Ovary (tissue), 9 donors: ENCODE results near the gene BTN3A1. TPM values are rescaled to one million over a fixed set of nuclear protein-coding genes. Genes with fewer than 3 reads are reported as not detected.
"Not testable (repeated sequence)": the region's sequence is repeated elsewhere in the genome, so short reads cannot be mapped to it uniquely, and the experiment has no call there.

Experiments
- DNase-seq, 5 donors: peaks; one replicate each; pipeline ENCODE4 v3.0.0-alpha.2; 2019 to 2020
- H3K27ac ChIP-seq, 2 donors: fragments of 200-600 bp; one replicate each; pipeline versions ENCODE4 v1.5.1 to v1.8.0; 2019 to 2022
- H3K27me3 ChIP-seq: fragments of 200-600 bp; one replicate; pipeline ENCODE4 v1.8.0; 2022
- H3K36me3 ChIP-seq: fragments of 200-600 bp; sonication (generic); one replicate; pipeline ENCODE4 v1.5.1; 2019
- H3K4me1 ChIP-seq: one replicate; pipeline ENCODE4 v1.8.1; 2013; ENCODE audit warnings: mild to moderate bottlenecking, moderate library complexity; ENCODE audit not compliant: insufficient read depth
- H3K4me3 ChIP-seq: fragments of 200-600 bp; sonication (generic); one replicate; pipeline ENCODE4 v1.5.1; 2017
- H3K9me3 ChIP-seq, 2 donors: fragments of 200-600 bp in 1 of 2; sonication (generic) in 1 of 2; one replicate each; pipeline versions ENCODE4 v1.5.1 to v1.8.1; 2013 to 2019; ENCODE audit warnings: mild to moderate bottlenecking in 1 of 2, moderate library complexity in 1 of 2
- EP300 ChIP-seq: sonication (generic); formaldehyde crosslinking; IDR thresholded peaks from one replicate; pipeline ENCODE4 v1.6.1; 2017; ENCODE audit warnings: antibody characterized with exemption
- POLR2A ChIP-seq: fragments of 450-650 bp; IDR thresholded peaks from one replicate; pipeline ENCODE4 v1.6.1; 2017; ENCODE audit warnings: antibody characterized with exemption, mild to moderate bottlenecking, moderate library complexity
- WGBS, 3 donors: extraction: QIAGEN DNeasy Blood & Tissue Kit in 1 of 3; methylation state at CpG; one replicate each; pipeline versions ENCODE4 v1.1.5 to v1.1.7; 2013 to 2017; 5-methylcytosine and 5-hydroxymethylcytosine counted together
- intact Hi-C, 4 donors: fragments of 100-400 bp; cut with DNase I; formaldehyde crosslinking; loops; one replicate each; pipeline versions ENCODE4 v1.11.0 to v1.15.1; 2022 to 2023
- polyA plus RNA-seq, 2 donors: library from polyadenylated mRNA; stranded (reverse); fragments of 200-250 nt in 1 of 2; fragments of 350-450 nt in 1 of 2; fragmentation: Illumina TruSeq in 1 of 2; extraction: RNeasy Lipid Tissue Mini Kit (QIAGEN cat#74804) in 1 of 2; gene quantifications; one replicate each; pipeline ENCODE4 v1.2.3, GENCODE V29; 2013 to 2014
- total RNA-seq, 7 donors: library from RNA; depleted of rRNA in 2 of 7; stranded (reverse); fragments of >200 nt in 2 of 7; fragmentation: NEBNext Ultra II Directional in 3 of 7; extraction: Animal tissue kit (Norgen Biotek cat#: 25700) in 3 of 7; gene quantifications; one replicate each; pipeline versions ENCODE4 v1.1.0 to v1.2.4, GENCODE V29; 2016 to 2023
- TF ChIP-seq, protein P1 (sequence below), 3 donors: fragments of 450-650 bp in 2 of 3; fragments of 200-600 bp in 1 of 3; IDR thresholded peaks; one replicate each; pipeline versions ENCODE4 v1.5.1 to v1.8.0; 2016 to 2022; ENCODE audit warnings: antibody characterized with exemption in 3 of 3, mild to moderate bottlenecking in 1 of 3
- donor health status: DM: no; HTN: no; CAD: no; lungs with moderate emphysema.
- donor health status: DM: no; HTN: no; CAD: no.
- donor health status: Bipolar disorder and iron deficiency.
- donor health status: DM: yes; HTN: yes; CAD: no.
- donor health status: DM: no; HTN: no; CAD: no.
- donor health status: DM: yes; HTN: yes; CAD: no.

The BTN3A1 gene
- total and polyA plus RNA-seq, 9 donors, result 11.0 to 64.5 (median 18.4) TPM

DNA sequence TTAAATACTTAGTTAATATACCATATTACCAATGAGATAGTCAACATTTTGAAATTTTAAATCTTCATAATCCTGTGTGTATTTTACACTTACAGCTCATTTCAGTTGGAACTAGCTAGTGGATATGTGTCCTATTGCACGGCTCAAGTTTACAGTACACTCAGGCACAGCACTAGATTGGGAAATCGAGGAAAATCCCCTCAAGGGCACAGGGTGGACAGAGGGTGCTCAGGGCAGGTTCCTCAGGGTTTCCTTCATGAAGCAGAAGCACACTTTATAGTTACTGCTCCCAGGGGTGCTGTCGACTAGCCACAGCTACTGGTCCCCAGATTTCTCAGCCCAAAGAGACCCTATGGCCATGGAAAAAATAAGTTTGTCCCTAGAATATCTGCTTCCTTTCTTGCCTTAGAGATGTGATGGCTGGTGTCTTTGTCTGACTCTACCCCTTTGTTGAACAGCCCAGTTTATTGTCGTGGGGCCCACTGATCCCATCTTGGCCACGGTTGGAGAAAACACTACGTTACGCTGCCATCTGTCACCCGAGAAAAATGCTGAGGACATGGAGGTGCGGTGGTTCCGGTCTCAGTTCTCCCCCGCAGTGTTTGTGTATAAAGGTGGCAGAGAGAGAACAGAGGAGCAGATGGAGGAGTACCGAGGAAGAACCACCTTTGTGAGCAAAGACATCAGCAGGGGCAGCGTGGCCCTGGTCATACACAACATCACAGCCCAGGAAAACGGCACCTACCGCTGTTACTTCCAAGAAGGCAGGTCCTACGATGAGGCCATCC, 57.1 kb downstream of the BTN3A1 start:
- Histone ChIP-seq H3K4me1 (peaks cover 12% of the 10 kb centered on the region), H3K27ac (no peak overlapping the region), H3K9me3 (no peaks in the 10 kb centered on the region), H3K36me3 (no peaks in the 10 kb centered on the region), H3K4me3 (peak overlapping the region; percentile 81), H3K27me3 (no peaks in the 10 kb centered on the region)
- DNase-seq, result no peak
- intact Hi-C loops, result no loop called here
- TF ChIP-seq POLR2A, result no peak
- TF ChIP-seq, protein P1, sequence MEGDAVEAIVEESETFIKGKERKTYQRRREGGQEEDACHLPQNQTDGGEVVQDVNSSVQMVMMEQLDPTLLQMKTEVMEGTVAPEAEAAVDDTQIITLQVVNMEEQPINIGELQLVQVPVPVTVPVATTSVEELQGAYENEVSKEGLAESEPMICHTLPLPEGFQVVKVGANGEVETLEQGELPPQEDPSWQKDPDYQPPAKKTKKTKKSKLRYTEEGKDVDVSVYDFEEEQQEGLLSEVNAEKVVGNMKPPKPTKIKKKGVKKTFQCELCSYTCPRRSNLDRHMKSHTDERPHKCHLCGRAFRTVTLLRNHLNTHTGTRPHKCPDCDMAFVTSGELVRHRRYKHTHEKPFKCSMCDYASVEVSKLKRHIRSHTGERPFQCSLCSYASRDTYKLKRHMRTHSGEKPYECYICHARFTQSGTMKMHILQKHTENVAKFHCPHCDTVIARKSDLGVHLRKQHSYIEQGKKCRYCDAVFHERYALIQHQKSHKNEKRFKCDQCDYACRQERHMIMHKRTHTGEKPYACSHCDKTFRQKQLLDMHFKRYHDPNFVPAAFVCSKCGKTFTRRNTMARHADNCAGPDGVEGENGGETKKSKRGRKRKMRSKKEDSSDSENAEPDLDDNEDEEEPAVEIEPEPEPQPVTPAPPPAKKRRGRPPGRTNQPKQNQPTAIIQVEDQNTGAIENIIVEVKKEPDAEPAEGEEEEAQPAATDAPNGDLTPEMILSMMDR (IDR thresholded peaks at IDR 0.05), result no peak
- TF ChIP-seq EP300, result no peak
- WGBS, 3 donors, result 78 to 79% (median 78%) methylated on average over 16 of the region's 16 CpGs

GRCh38 chr6:26461353-26461752, 59.3 kb downstream of the BTN3A1 start:
- WGBS, 3 donors, result 70 to 72% (median 70%) methylated on average over 5 of the region's 5 CpGs
- H3K27ac ChIP-seq, H3K36me3 ChIP-seq, H3K9me3 ChIP-seq, DNase-seq, H3K4me3 ChIP-seq, H3K27me3 ChIP-seq, intact Hi-C loops: not testable (repeated sequence)
- peaks cover 12% of the 10 kb centered on the region for H3K4me1 ChIP-seq

DNA sequence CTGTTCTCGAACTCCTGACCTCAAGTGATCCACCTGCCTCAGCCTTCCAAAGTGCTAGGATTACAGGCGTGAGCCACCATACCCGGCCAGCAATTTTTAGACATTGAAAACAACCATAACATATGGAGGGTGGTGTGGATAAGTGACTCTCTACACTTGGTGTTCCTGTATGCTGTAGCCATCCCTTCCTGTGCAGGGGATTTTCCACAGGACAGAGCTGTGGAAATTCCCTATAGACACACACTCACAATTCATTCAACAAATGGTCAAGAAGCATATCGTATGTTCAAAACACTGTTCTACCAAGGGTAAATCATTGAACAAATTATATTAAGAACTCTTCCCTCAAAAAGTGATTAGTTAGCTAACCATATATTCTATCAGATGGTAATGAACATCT, 61.9 kb downstream of the BTN3A1 start:
- H3K4me3 ChIP-seq, result no peak overlapping the region
- H3K27me3 ChIP-seq, result no peaks in the 10 kb centered on the region
- H3K36me3 ChIP-seq, result no peaks in the 10 kb centered on the region
- intact Hi-C loops, result no loop called here
- no peaks in the 10 kb centered on the region for H3K9me3 ChIP-seq
- WGBS, 3 donors, result 91 to 95% (median 93%) methylated on average over 4 of the region's 4 CpGs
- H3K27ac ChIP-seq, result no peak overlapping the region
- peaks cover 8% of the 10 kb centered on the region for H3K4me1 ChIP-seq
- TF ChIP-seq EP300 (no peak), POLR2A (no peak)
- TF ChIP-seq, protein P1 (IDR thresholded peaks at IDR 0.05), result no peak
- no peak for DNase-seq

- Histone ChIP-seq H3K4me1 (peaks cover 6% of the 10 kb centered on the region), H3K27me3 (no peaks in the 10 kb centered on the region), H3K4me3 (no peak overlapping the region), H3K27ac (no peak overlapping the region), H3K9me3 (no peaks in the 10 kb centered on the region), H3K36me3 (no peaks in the 10 kb centered on the region)
- intact Hi-C loops, result no loop called here
- DNase-seq, result no peak
- WGBS, 3 donors, result 93 to 95% (median 94%) methylated on average over 7 of the region's 7 CpGs
- TF ChIP-seq, protein P1 (IDR thresholded peaks at IDR 0.05), result no peak
- TF ChIP-seq EP300, result no peak
- TF ChIP-seq POLR2A, result no peak
Measured at GRCh38 chr6:26464416-26465131, 62.5 kb downstream of the BTN3A1 start.

Other genes starting within 250 kb of the BTN3A1 start
- gene BTN3A2, start 37.1 kb upstream of the BTN3A1 start, total RNA-seq, result 10 to 100 TPM in 6 of 7 donors, 1 to 10 TPM in 1; 9.9 to 36.5 (median 16.5) TPM
- gene BTN3A2, start 37.1 kb upstream of the BTN3A1 start, polyA plus RNA-seq, result 10 to 100 TPM; 22.9 to 45.7 TPM
- 10 to 100 TPM; 10.7 to 23.0 (median 13.7) TPM for gene BTN2A2, start 19.2 kb upstream of the BTN3A1 start, total RNA-seq
- gene BTN2A2, start 19.2 kb upstream of the BTN3A1 start, polyA plus RNA-seq, result 10 to 100 TPM in 1 of 2 donors, 1 to 10 TPM in 1; 7.3 to 15.1 TPM
- gene BTN3A3, start 38.2 kb downstream of the BTN3A1 start, total RNA-seq, result 10 to 100 TPM; 13.6 to 19.5 (median 18.0) TPM
- gene BTN3A3, start 38.2 kb downstream of the BTN3A1 start, polyA plus RNA-seq, result 10 to 100 TPM; 13.8 to 72.3 TPM
- 10 to 100 TPM in 6 of 7 donors, 1 to 10 TPM in 1; 9.0 to 23.2 (median 17.7) TPM for gene BTN2A1, start 55.7 kb downstream of the BTN3A1 start, total RNA-seq
- gene BTN2A1, start 55.7 kb downstream of the BTN3A1 start, polyA plus RNA-seq, result 10 to 100 TPM; 20.5 to 33.3 TPM
- gene BTN1A1, start 98.0 kb downstream of the BTN3A1 start, total RNA-seq, result not detected
- under 1 TPM; 0.02 to 0.05 TPM for gene BTN1A1, start 98.0 kb downstream of the BTN3A1 start, polyA plus RNA-seq
- 10 to 100 TPM; 48.6 to 78.9 (median 58.4) TPM for gene HMGN4, start 136.1 kb downstream of the BTN3A1 start, total RNA-seq
- 10 to 100 TPM; 53.5 to 69.7 TPM for gene HMGN4, start 136.1 kb downstream of the BTN3A1 start, polyA plus RNA-seq
- 10 to 100 TPM; 10.9 to 17.5 (median 15.5) TPM for gene ABT1, start 194.7 kb downstream of the BTN3A1 start, total RNA-seq
- gene ABT1, start 194.7 kb downstream of the BTN3A1 start, polyA plus RNA-seq, result 10 to 100 TPM in 1 of 2 donors, 1 to 10 TPM in 1; 8.5 to 18.2 TPM